PC-3 (cell line): ENCODE results near the gene GDF3.

Source experiments
- CTCF ChIP-seq: fragments of 300-600 bp; sonication (generic); conservative IDR thresholded peaks from 2 replicates; pipeline ENCODE4 v1.5.1; 2017; ENCODE audit warnings: antibody characterized with exemption, low read depth, mild to moderate bottlenecking, low read length
- EZH2 ChIP-seq: fragments of 300-600 bp; sonication (generic); IDR thresholded peaks from one replicate; pipeline ENCODE4 v1.6.1; 2017; ENCODE audit warnings: antibody characterized with exemption, mild to moderate bottlenecking, low read length; ENCODE audit not compliant: unreplicated experiment
- EZH2phosphoT487 ChIP-seq: fragments of 300-600 bp; sonication (generic); IDR thresholded peaks from 2 replicates; pipeline ENCODE4 v1.6.1; 2018; ENCODE audit warnings: mild to moderate bottlenecking, antibody characterized with exemption, low read length, borderline replicate concordance

- TF ChIP-seq CTCF (peak; percentile 77), EZH2 (no peak), EZH2phosphoT487 (no peak)
Measured at GRCh38 chr12:7645395-7646177, 50.0 kb downstream of the GDF3 start.
